GM19328 (cell line): ENCODE measurements around the gene ARL2BP.
"Not testable (repeated sequence)": the region's sequence is repeated elsewhere in the genome, so short reads cannot be mapped to it uniquely, and the experiment has no call there.

Experiments used
- ATAC-seq: cut with Tn5 transposase; IDR thresholded peaks from one replicate; pipeline ENCODE4 v1.9.1; 2021; ENCODE audit warnings: mild to moderate bottlenecking, moderate library complexity; ENCODE audit not compliant: unreplicated experiment

ARL2BP gene

GRCh38 chr16:57244767-57245471 lies at the start of gene ARL2BP:
Gene ARL2BP (plus strand): TSS chr16:57245259. CDS start chr16:57245368, 109 bp downstream.
- peak; percentile 94 for ATAC-seq

GRCh38 chr16:57196286-57196685 lies 48.8 kb upstream of the ARL2BP start:
- no peak for ATAC-seq

- no peak for ATAC-seq
Observed at GRCh38 chr16:57196753-57197152, 48.3 kb upstream of the ARL2BP start.

GRCh38 chr16:57200321-57200720 lies 44.7 kb upstream of the ARL2BP start:
- not testable (repeated sequence) for ATAC-seq

GRCh38 chr16:57200926-57201325 lies 44.1 kb upstream of the ARL2BP start:
- not testable (repeated sequence) for ATAC-seq

- ATAC-seq: no peak
Observed at GRCh38 chr16:57202095-57202886, 42.8 kb upstream of the ARL2BP start.

GRCh38 chr16:57203451-57203850 lies 41.6 kb upstream of the ARL2BP start:
- no peak for ATAC-seq

GRCh38 chr16:57204675-57205074 lies 40.4 kb upstream of the ARL2BP start:
- no peak for ATAC-seq

- no peak for ATAC-seq
Observed at GRCh38 chr16:57208926-57209325, 36.1 kb upstream of the ARL2BP start.

- no peak for ATAC-seq
Observed at GRCh38 chr16:57209780-57210179, 35.3 kb upstream of the ARL2BP start.

- ATAC-seq: no peak
Observed at GRCh38 chr16:57213462-57213861, 31.6 kb upstream of the ARL2BP start.

- no peak for ATAC-seq
Observed at GRCh38 chr16:57216968-57217367, 28.1 kb upstream of the ARL2BP start.

GRCh38 chr16:57223057-57223456 lies 22.0 kb upstream of the ARL2BP start:
- no peak for ATAC-seq

- ATAC-seq: no peak
Observed at GRCh38 chr16:57224651-57225335, 20.3 kb upstream of the ARL2BP start.

GRCh38 chr16:57225978-57226377 lies 19.1 kb upstream of the ARL2BP start:
- ATAC-seq: no peak

- no peak for ATAC-seq
Observed at GRCh38 chr16:57226701-57227621, 18.1 kb upstream of the ARL2BP start.

GRCh38 chr16:57229079-57229478 lies 16.0 kb upstream of the ARL2BP start:
- no peak for ATAC-seq

GRCh38 chr16:57231821-57232350 lies 13.2 kb upstream of the ARL2BP start:
- ATAC-seq: no peak

- ATAC-seq: no peak
Observed at GRCh38 chr16:57233944-57234706, 10.9 kb upstream of the ARL2BP start.

GRCh38 chr16:57234707-57235092 lies 10.4 kb upstream of the ARL2BP start:
- no peak for ATAC-seq
